Heart left ventricle (tissue), 13 donors: ENCODE data around the gene EVI5L.

Source experiments
- CTCF ChIP-seq, 12 donors: fragments of 200-600 bp; sonication (generic) in 4 of 12; IDR thresholded peaks; one replicate each; pipeline versions ENCODE4 v1.5.0 to v1.8.0; 2018 to 2022; ENCODE audit warnings: antibody characterized with exemption in 12 of 12, mild to moderate bottlenecking in 5 of 12
- POLR2A ChIP-seq, 2 donors: fragments of 450-650 bp; IDR thresholded peaks; one replicate each; pipeline ENCODE4 v1.6.1; 2017; ENCODE audit warnings: antibody characterized with exemption in 2 of 2, mild to moderate bottlenecking in 2 of 2, moderate library complexity in 2 of 2
- donor health status: ischemic (EF 13 %, LVEDD 7.1; RV severe dilation, severe dysfunction).
- donor health status: DM: no; HTN: yes; CAD: no.
- donor health status: DM: no; HTN: no; CAD: no.
- donor health status: ischemic (EF 25% LVEDD 6.9; RV normal size, moderate dysfunction).
- donor health status: ischemic (EF 25% LVEDD 5.7; RV mildly dilated, moderate dysfunction).
- donor health status: ischemic (EF 35%, LVEDD 5.7; RV mildly dilated, moderate dysfunction).
- donor health status: nonischemic (EF 11% LVEDD 7.7; RV severe dilation, severe dysfunction).
- donor health status: DM: yes; HTN: yes; CAD: no.
- donor health status: PGD.
- donor health status: ischemic (EF 29% LVEDD 5.4; RV normal size, mild dysfunction).
- donor health status: nonischemic (EF 23%, LVEDD 6.1; RV moderate dilation, normal function).

GRCh38 chr19:7788933-7789323, 41.1 kb upstream of the EVI5L start:
- TF ChIP-seq CTCF (IDR thresholded peaks at IDR 0.05) (no peak), POLR2A (IDR thresholded peaks at IDR 0.05) (no peak)
